GM19324 (cell line): ENCODE data around the gene RGS17.
"Not testable (repeated sequence)": the region's sequence is repeated elsewhere in the genome, so short reads cannot be mapped to it uniquely, and the experiment has no call there.

Experiments
- ATAC-seq: cut with Tn5 transposase; IDR thresholded peaks from one replicate; pipeline ENCODE4 v1.9.1; 2021; ENCODE audit warnings: mild to moderate bottlenecking, moderate library complexity; ENCODE audit not compliant: unreplicated experiment, low FRiP score

Gene RGS17

DNA sequence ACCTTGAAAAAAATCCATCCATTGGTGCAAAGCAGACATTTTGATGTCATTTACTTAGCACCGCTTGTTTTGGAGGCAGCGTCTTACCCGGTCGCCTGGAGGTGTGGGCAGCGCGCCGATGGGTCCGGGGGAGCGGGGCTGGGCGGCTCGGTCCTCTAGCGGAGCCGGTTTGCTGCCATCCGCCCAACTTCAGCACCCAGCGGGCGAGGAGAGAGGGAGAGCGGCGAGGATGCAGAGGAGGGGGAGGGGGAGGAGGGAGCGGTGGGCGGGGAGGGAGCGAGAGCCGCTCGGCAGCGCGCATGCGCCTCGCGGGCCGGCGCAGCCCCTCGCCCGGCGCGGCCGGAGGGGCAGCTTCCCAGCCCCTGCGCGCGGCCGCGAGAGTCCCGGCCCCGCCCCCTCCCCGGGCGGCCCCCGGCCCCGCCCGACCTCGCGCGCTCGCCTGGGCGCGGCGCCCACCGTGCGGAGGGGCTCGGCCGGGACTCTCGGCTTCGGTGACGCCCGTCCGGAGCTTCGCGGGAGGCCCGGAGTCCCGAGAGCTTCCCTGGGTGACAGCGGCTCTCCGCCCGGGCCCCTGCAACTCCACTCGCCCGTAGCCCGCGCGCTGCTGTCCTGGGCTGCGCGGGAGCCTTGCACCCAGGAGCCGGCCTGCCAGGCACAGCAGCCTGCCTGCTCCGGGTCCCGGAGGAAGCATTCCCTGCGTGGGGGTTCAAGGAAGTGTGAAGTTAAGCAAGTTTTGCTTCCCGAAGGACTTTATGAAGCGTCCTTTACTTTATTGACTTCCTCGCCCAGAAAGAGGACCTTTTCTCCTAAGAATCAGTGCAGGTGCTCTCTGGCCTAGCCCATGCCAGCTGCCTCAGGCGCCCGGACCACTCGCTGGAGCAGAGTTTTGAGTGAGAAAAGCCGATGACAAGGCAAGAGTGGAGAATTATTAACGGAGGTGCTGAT, at the start of gene RGS17:
Gene RGS17, minus strand, starts transcription at position 246 of the 945 bp plus-strand sequence. CDS start 87,264 bp downstream, outside the sequence.
- peak; percentile 78 for ATAC-seq

DNA sequence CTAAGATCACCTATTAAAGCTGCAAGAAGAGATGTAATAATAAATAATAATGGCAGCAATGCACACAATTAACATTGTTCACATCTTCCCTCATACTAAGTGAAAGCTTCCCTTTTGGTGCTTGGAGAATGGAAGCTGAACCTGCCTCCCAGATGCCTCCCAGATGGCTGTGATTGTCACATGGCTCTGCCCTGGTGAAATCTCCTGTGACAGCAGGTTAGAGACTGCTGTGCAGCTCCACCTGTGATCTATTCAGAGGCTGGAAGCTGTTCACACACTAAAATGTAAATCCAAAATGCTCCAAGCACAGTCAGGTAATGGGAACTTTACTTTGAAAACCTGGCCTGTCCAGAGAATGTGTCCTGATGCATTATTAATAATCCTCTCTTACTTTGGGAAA, 41.7 kb upstream of the RGS17 start:
- ATAC-seq: no peak

DNA sequence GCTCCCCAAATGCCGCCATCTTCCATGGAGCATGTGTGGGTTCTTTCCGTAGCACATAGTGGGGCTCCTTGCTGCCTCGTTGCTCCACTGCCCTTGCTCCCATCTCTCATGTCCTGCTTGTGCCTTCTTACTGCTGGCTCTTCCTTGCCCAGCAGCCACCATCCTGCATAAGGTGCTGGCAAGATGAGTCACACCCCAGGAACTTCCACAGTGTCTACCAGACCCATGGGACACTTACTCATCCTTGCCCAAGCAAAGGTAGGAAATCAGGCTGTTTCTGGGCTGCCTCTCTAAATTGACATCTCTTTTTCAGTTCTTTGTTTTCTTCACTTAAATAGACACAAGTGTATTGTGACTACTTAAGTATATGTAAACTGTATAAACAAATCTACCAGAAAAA, 39.4 kb upstream of the RGS17 start:
- ATAC-seq: no peak

- ATAC-seq: no peak
These were observed 36.8 kb upstream of the RGS17 start for GRCh38 chr6:153167907-153168306.

DNA sequence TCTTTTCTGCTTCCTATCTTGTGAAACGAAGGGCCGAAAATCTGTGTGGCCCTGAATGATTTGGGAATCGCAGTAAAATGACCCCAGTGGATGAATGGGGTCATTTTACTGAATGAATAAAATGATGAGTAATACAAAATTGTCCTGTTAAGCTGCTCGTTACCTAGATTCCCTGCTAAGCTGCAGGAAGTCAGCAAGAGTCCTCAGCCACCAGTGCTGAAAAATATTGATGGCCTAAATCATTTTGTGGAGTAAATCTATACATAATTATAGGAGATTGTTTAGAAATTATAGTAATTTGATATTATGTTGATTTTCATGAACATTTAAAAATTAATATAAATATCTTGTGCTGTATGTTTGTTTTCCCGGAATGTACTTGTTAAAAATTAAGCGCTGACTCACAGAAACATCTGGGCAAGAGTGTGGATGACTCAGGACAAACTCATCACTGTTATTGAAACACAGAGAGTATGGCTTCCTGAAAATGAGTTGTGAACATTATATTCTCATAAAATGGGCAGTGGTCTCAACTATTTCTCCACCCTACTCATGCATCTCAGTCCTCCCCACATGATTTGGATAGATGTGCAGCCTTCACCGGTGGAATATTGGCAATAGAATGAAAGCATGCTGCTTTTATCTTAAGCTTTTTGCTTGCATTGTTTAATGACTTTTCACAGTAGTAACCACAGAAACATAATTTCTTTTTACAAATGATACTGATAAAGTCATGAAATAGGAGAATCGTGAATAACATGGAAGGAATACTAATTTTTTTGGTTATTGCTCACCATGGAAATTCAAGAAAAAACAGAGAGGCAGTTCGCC, 36.2 kb upstream of the RGS17 start:
- ATAC-seq: no peak

DNA sequence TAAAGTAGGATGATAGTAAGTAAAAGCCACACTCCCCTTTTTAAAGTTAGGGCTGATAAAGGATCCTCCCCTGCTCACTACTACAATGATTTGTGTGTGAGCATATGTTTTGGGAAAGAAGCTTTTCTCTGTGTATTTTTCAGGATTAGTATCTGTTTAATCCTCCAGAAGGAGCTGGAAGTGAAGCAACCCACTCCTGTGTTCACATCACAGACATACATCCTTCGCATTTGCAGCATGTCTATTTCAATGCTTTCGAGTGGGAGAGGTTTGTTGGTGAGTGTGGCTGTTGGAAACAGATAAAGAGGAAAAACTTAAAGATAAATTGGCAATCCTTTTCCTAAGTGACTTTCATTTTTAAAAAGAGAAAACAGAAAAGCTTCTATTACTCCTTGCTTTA, 31.6 kb upstream of the RGS17 start:
- ATAC-seq: no peak

DNA sequence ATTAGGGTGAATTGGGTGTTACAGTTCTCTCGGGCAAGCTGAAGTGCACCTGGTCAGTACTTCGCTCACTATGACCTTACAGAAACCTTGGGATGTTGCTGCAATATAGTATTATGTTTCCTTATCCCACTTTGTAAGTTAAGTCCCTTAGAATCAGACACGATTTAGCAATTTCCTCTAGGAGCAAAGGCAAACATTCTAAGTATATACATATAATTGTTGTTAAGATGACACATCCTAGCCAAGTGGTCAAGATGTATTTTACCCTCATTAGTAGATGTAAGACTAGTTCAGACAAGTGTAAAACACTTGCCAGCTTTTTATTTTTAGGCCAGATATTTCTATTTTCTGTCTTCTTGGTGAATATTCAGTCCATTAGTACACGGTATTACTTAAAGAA, 31.1 kb upstream of the RGS17 start:
- no peak for ATAC-seq

GRCh38 chr6:153160221-153160620, 29.1 kb upstream of the RGS17 start:
- ATAC-seq: no peak

- ATAC-seq: no peak
These were observed 19.8 kb upstream of the RGS17 start for GRCh38 chr6:153150752-153151440.

GRCh38 chr6:153150371-153150751, 19.3 kb upstream of the RGS17 start:
- no peak for ATAC-seq

DNA sequence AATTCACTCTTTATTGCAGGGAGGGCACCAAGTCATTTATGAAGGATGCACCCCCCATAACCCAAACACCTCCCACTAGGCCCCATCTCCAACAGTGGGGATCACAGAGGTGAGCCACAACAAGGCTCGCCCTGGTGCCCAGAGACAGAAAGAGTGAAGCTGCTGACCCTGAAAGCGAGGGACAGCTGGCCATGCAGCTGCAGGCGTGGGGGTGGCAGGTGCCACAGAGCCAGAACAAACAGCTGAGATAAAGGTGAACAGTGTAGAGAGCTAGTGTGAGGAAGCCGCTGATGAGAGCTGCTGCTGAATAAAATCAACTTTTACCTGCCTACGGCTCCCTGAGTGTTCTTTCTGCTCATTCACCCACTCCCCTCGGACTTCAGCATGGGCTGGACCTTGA, 18.8 kb upstream of the RGS17 start:
- no peak for ATAC-seq

GRCh38 chr6:153146413-153146812, 15.3 kb upstream of the RGS17 start:
- ATAC-seq: no peak

DNA sequence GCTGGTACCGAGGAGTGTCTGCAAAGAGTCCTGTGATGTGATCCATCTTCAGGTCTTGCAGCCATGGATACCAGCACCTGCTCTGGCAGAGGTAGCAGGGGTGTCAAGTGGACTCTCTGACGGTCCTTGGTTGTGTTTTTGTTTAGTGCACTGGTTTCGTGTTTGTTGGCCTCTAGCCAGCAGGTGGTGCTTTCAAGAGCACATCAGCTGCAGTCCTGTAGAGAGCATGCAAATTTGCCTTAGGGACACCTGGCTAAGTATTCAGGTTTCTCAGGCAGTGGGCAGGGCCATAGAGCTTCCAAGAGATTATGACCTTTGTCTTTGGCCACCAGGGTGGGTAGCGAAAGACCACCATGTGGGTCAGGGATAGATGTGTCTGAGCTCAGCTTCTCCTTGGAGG, 14.5 kb upstream of the RGS17 start:
- no peak for ATAC-seq

DNA sequence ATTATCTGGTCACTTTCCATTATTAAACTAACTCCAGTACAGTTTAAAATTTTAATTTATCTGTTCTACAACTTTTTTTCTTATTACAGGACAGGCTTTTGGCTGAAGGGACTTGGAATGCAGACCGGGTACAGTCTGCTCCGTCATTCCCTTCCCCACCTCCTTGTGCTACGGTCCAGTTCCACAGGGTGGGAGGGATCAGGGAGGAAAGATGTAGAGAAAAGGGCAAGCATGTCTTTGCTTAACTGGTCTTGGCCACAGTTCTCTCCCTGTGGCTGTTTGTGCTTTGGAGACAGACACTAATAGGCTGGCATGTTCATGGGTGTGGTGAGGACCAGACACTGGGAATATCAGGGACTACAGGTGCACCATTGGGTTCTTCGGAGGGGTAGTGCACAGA, 12.1 kb upstream of the RGS17 start:
- ATAC-seq: no peak

GRCh38 chr6:153140299-153140698, 9.2 kb upstream of the RGS17 start:
- ATAC-seq: no peak

GRCh38 chr6:153138930-153139329, 7.8 kb upstream of the RGS17 start:
- ATAC-seq: no peak

DNA sequence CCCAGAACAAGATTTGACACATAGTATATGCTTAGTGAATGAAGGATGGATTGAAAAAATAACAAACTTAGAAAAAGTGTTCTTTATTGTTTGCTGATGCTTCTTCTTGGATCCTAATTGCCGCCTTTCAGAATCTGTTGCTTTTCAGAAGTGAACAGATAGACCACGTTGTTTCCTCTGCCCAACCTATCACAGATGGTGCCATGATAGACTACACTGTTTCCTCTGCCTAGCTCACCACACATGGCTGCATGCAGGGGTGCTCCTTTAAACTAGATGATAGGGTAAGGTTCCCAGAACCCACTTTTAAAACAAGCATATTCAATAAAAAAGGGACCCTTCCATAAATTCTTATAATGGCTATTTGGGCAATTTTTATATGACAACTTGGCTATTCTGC, 4.6 kb upstream of the RGS17 start:
- ATAC-seq: no peak

GRCh38 chr6:153133667-153134066, 2.6 kb upstream of the RGS17 start:
- ATAC-seq: not testable (repeated sequence)

DNA sequence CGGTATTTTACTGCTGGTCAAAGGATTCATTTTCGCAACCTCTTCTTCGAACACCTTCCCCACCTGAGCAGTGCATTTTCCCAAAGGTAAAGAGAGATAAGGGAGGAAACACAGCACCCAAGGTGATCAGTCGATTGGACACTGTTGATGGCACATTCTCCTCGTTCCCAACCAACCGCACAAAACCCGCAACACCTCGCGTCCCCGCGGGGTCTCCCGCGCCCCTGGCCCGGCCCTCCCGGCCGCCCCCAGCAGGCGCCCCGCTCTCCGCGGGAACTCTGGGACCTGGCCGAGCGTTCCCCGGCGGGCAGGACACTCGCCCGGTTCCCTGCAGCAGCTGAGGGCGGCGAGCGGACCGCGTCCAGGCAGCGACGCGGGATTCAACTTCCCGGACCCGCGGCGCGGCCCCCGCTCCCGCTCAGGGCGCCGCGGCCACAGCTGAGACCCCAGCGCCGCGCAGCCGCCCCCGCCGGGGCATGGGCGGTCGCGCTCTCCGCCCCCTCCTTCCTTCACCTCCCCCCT, 506 bp downstream of the RGS17 start:
- ATAC-seq: peak; percentile 21

GRCh38 chr6:153129873-153130514, 1.1 kb downstream of the RGS17 start:
- no peak for ATAC-seq
